Measurements from ENCODE around the gene RNF208.

- TF ChIP-seq CTCF (IDR thresholded peaks at IDR 0.05) (no peak), POLR2A (IDR thresholded peaks at IDR 0.05) (no peak)
These were observed 40.4 kb downstream of the RNF208 start for GRCh38 chr9:137181680-137182079.

Data from body of pancreas (tissue), 4 donors.